GM23338 (cell line): ENCODE measurements around the gene ZNF224. TPM values are rescaled to one million over a fixed set of nuclear protein-coding genes. Genes with fewer than 3 reads are reported as not detected.

Experiments
- ATAC-seq: fragments of 200-7000 bp; cut with Tn5 transposase; 3 replicates; pipeline ENCODE4 v1.9.1; 2020
- DNase-seq: peaks from one replicate; pipeline ENCODE4 v3.0.0-alpha.2; 2015; ENCODE audit warnings: low spot score
- H2AFZ ChIP-seq: fragments of 200-600 bp; sonication (generic); 2 replicates; pipeline ENCODE4 v1.8.0; 2016; ENCODE audit warnings: antibody characterized with exemption, mild to moderate bottlenecking, moderate library complexity
- H3F3A ChIP-seq: fragments of 200-600 bp; sonication (generic); replicated peaks from 2 replicates; pipeline ENCODE4 v1.8.0; 2017; ENCODE audit warnings: antibody characterized with exemption, mixed run types, low read depth
- H3K27ac ChIP-seq: fragments of 200-600 bp; sonication (generic); 2 replicates; pipeline ENCODE4 v1.6.1; 2016; ENCODE audit warnings: low read depth
- H3K27me3 ChIP-seq: fragments of 200-600 bp; sonication (generic); 2 replicates; pipeline ENCODE4 v1.8.0; 2016; ENCODE audit warnings: mild to moderate bottlenecking, mixed run types, moderate library complexity; ENCODE audit not compliant: insufficient read depth
- H3K36me3 ChIP-seq: fragments of 200-600 bp; sonication (generic); 2 replicates; pipeline ENCODE4 v1.8.0; 2016; ENCODE audit warnings: mild to moderate bottlenecking; ENCODE audit not compliant: insufficient read depth
- H3K4me1 ChIP-seq: fragments of 200-600 bp; sonication (generic); 2 replicates; pipeline ENCODE4 v1.8.0; 2016; ENCODE audit warnings: mild to moderate bottlenecking, moderate library complexity; ENCODE audit not compliant: insufficient read depth
- H3K4me2 ChIP-seq: fragments of 200-600 bp; sonication (generic); 2 replicates; pipeline ENCODE4 v1.7.1; 2017; ENCODE audit warnings: mixed run types
- H3K4me3 ChIP-seq: fragments of 200-600 bp; sonication (generic); 2 replicates; pipeline ENCODE4 v1.6.1; 2016; ENCODE audit warnings: mixed run types
- H3K79me2 ChIP-seq: fragments of 200-600 bp; sonication (generic); replicated peaks from 2 replicates; pipeline ENCODE4 v1.8.0; 2017; ENCODE audit warnings: mild to moderate bottlenecking; ENCODE audit not compliant: insufficient read depth
- H3K9me2 ChIP-seq: fragments of 200-600 bp; sonication (generic); 2 replicates; pipeline ENCODE4 v1.8.0; 2017; ENCODE audit not compliant: insufficient read depth
- H4K20me1 ChIP-seq: fragments of 200-600 bp; sonication (generic); replicated peaks from 2 replicates; pipeline ENCODE4 v1.8.0; 2017; ENCODE audit warnings: mild to moderate bottlenecking; ENCODE audit not compliant: insufficient read depth
- H3K27ac Mint-ChIP-seq: 2 replicates; pipeline ENCODE4 v1.8.0; 2020; ENCODE audit warnings: inconsistent platforms, mild to moderate bottlenecking, moderate library complexity, mixed read lengths
- H3K27me3 Mint-ChIP-seq: 3 replicates; pipeline ENCODE4 v1.8.0; 2022; ENCODE audit warnings: low read depth, mild to moderate bottlenecking, moderate library complexity, mixed read lengths, inconsistent platforms; ENCODE audit not compliant: insufficient read depth, poor library complexity
- H3K36me3 Mint-ChIP-seq: 3 replicates; pipeline ENCODE4 v1.8.0; 2021; ENCODE audit warnings: low read depth, mild to moderate bottlenecking, inconsistent platforms, moderate library complexity, mixed read lengths
- H3K4me1 Mint-ChIP-seq: 3 replicates; pipeline ENCODE4 v1.8.0; 2020; ENCODE audit warnings: mild to moderate bottlenecking, inconsistent platforms, mixed read lengths
- H3K4me3 Mint-ChIP-seq: 3 replicates; pipeline ENCODE4 v1.8.0; 2021; ENCODE audit warnings: moderate library complexity, mild to moderate bottlenecking, inconsistent platforms, mixed read lengths
- H3K9me3 Mint-ChIP-seq: 3 replicates; pipeline ENCODE4 v1.8.0; 2020; ENCODE audit warnings: moderate library complexity, mild to moderate bottlenecking, inconsistent platforms, mixed read lengths
- CREB1 ChIP-seq: fragments of 250-450 bp; sonication (Bioruptor Pico); IDR thresholded peaks from 2 replicates; pipeline ENCODE4 v1.5.0; 2020; ENCODE audit warnings: low read depth, mild to moderate bottlenecking, moderate library complexity
- CTCF ChIP-seq, 2 experiments: fragments of 200-600 bp in 1 of 2; sonication (generic) in 1 of 2; conservative IDR thresholded peaks; 2 replicates each; pipeline versions ENCODE4 v1.5.1 to v1.6.1; 2016 to 2017; ENCODE audit warnings: antibody characterized with exemption in 2 of 2, low read depth in 2 of 2, mild to moderate bottlenecking in 2 of 2, moderate library complexity in 1 of 2
- JUNB ChIP-seq: IDR thresholded peaks from one replicate; pipeline ENCODE4 v1.6.1; 2016; ENCODE audit warnings: antibody characterized with exemption; ENCODE audit not compliant: unreplicated experiment
- NANOG ChIP-seq: IDR thresholded peaks from 2 replicates; pipeline ENCODE4 v1.6.1; 2016; ENCODE audit warnings: antibody characterized with exemption, borderline replicate concordance
- REST ChIP-seq: IDR thresholded peaks from one replicate; pipeline ENCODE4 v1.6.1; 2018; ENCODE audit warnings: antibody characterized with exemption; ENCODE audit not compliant: unreplicated experiment
- ZNF114 ChIP-seq: fragments of 250-450 bp; sonication (Bioruptor Pico); IDR thresholded peaks from 2 replicates; pipeline ENCODE4 v1.5.0; 2020; ENCODE audit warnings: mild to moderate bottlenecking, moderate library complexity
- ZNF331 ChIP-seq: fragments of 250-450 bp; sonication (Bioruptor Pico); IDR thresholded peaks from 2 replicates; pipeline ENCODE4 v1.5.0; 2020; ENCODE audit warnings: low read depth, mild to moderate bottlenecking, moderate library complexity
- ZNF462 ChIP-seq: fragments of 250-450 bp; sonication (Bioruptor Pico); IDR thresholded peaks from 2 replicates; pipeline ENCODE4 v1.5.0; 2020; ENCODE audit warnings: mild to moderate bottlenecking, moderate library complexity
- polyA plus RNA-seq: library from polyadenylated mRNA; unstranded; fragments of >200 nt; fragmentation: Nextera tagmentation; extraction: Ambion mirVana; gene quantifications from 2 replicates; pipeline ENCODE4 v1.2.1, GENCODE V29; 2016
- total RNA-seq: library from RNA; depleted of rRNA; stranded (reverse); fragments of >200 nt; shearing (Covaris generic); gene quantifications from 2 replicates; pipeline ENCODE4 v1.2.3, GENCODE V29; 2014

The ZNF224 gene
- total and polyA plus RNA-seq, 2 experiments from 2014 or later: 9.4 to 16.5 TPM

DNA sequence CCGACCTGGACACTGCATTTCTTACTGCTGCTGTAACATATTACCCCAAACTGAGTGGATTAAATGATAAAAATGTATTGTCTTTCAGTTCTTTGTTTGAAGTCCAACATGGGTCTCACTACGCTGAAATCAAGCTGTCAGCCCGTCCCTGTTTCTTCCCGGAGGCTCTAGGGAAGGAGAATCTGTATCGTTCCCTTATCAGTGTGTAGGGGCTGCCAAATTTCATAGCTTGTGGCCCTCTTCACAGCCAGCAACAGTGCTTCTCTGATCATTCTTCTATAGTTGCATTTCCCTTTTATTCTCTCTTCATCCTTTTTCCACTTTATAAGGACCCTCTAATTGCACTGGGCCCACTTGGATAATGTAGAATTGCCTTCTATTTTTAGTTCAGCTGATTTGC lies 57.3 kb downstream of the ZNF224 start (continued):
- TF ChIP-seq ZNF462 (CRISPR knock-in tag) (no peak), REST (no peak)

GRCh38 chr19:44156475-44156874 lies 62.3 kb downstream of the ZNF224 start:
- Histone ChIP-seq H3K27me3 (no peaks in the 10 kb centered on the region), H3K4me2 (no peak overlapping the region), H3K9me2 (no peaks in the 10 kb centered on the region), H3K4me3 (no peak overlapping the region), H3K27ac (no peak overlapping the region), H4K20me1 (no peaks in the 10 kb centered on the region), H2AFZ (no peak overlapping the region), H3K36me3 (peaks cover 42% of the 10 kb centered on the region), H3F3A (no peaks in the 10 kb centered on the region), H3K4me1 (no peaks in the 10 kb centered on the region), H3K79me2 (no peaks in the 10 kb centered on the region)
- Mint-ChIP-seq H3K27me3 (no peaks in the 10 kb centered on the region), H3K9me3 (peaks cover 34% of the 10 kb centered on the region), H3K4me3 (no peak overlapping the region), H3K36me3 (peaks cover 69% of the 10 kb centered on the region), H3K27ac (no peak overlapping the region), H3K4me1 (no peaks in the 10 kb centered on the region)
- no peak for DNase-seq
- no peak for ATAC-seq
- TF ChIP-seq NANOG: no peak
- no peak for TF ChIP-seq CTCF (conservative IDR thresholded peaks at IDR 0.05; ENCODE audit: low read depth in 2 of 2)
- no peak for TF ChIP-seq REST
- TF ChIP-seq ZNF114: no peak
- no peak for TF ChIP-seq CREB1 (CRISPR knock-in tag)
- no peak for TF ChIP-seq ZNF331 (CRISPR knock-in tag)
- TF ChIP-seq JUNB: no peak
